ENCODE measurements around the gene POLR2L.

Gene POLR2L

GRCh38 chr11:844693-845644, 2.6 kb upstream of the POLR2L start:
- intact Hi-C loops (cut with DNase I) = loop anchor here (10.0 kb wide), 1 partner anchor 80 kb away; the partner anchor contains the start of gene AP2A2
- DNase-seq = peak in 8 of 42 donors; percentile 47 to 69 (median 57)

GRCh38 chr11:843818-844692, 1.7 kb upstream of the POLR2L start:
- peak in 9 of 42 donors; percentile 34 to 68 (median 56) for DNase-seq
- intact Hi-C loops (cut with DNase I) = loop anchor here (10.0 kb wide), 1 partner anchor 81 kb away; the partner anchor contains the start of gene AP2A2

- no peak for DNase-seq
- intact Hi-C loops (cut with DNase I) = loop anchor here (10.0 kb wide), 1 partner anchor 82 kb away; the partner anchor contains the start of gene AP2A2
Measured at GRCh38 chr11:843086-843734, 881 bp upstream of the POLR2L start.

- intact Hi-C loops (cut with DNase I) = loop anchor here (10.0 kb wide), 1 partner anchor 83 kb away; the partner anchor contains the start of gene AP2A2
- DNase-seq = no peak
Measured at GRCh38 chr11:841981-842369, 354 bp downstream of the POLR2L start.

- intact Hi-C loops (cut with DNase I) = loop anchor here (10.0 kb wide), 1 partner anchor 85 kb away; the partner anchor contains the start of gene AP2A2
- no peak for DNase-seq
Measured at GRCh38 chr11:839875-840617, 2.3 kb downstream of the POLR2L start.

GRCh38 chr11:839280-839623, 3.1 kb downstream of the POLR2L start:
- DNase-seq = no peak
- intact Hi-C loops (cut with DNase I) = no loop called here

- DNase-seq = no peak
- intact Hi-C loops (cut with DNase I) = no loop called here
Measured at GRCh38 chr11:838441-839279, 3.7 kb downstream of the POLR2L start.

GRCh38 chr11:837990-838307, 4.4 kb downstream of the POLR2L start:
- DNase-seq = no peak
- intact Hi-C loops (cut with DNase I) = no loop called here

GRCh38 chr11:837189-837989, 4.9 kb downstream of the POLR2L start:
- intact Hi-C loops (cut with DNase I) = no loop called here
- DNase-seq = no peak

GRCh38 chr11:836700-837099, 5.6 kb downstream of the POLR2L start:
- intact Hi-C loops (cut with DNase I) = no loop called here
- DNase-seq = no peak

- intact Hi-C loops (cut with DNase I) = no loop called here
- no peak for DNase-seq
Measured at GRCh38 chr11:836274-836673, 6.1 kb downstream of the POLR2L start.

GRCh38 chr11:834371-835316, 7.7 kb downstream of the POLR2L start:
- DNase-seq = peak in 8 of 42 donors; percentile 41 to 79 (median 58)
- intact Hi-C loops (cut with DNase I) = no loop called here

- no peak for DNase-seq
- intact Hi-C loops (cut with DNase I) = no loop called here
Measured at GRCh38 chr11:833849-834311, 8.4 kb downstream of the POLR2L start.

GRCh38 chr11:833114-833791, 9.1 kb downstream of the POLR2L start:
- intact Hi-C loops (cut with DNase I) = no loop called here
- DNase-seq = peak in 1 of 42 donors; percentile 37

GRCh38 chr11:832529-833113, 9.7 kb downstream of the POLR2L start, which contains the start of gene CD151:
TSS of gene CD151 (plus strand) at chr11:832952. CDS start at chr11:836070, 3,118 bp downstream.
- DNase-seq = peak in 16 of 42 donors; percentile 27 to 66 (median 50)
- intact Hi-C loops (cut with DNase I) = no loop called here

Measured in head of caudate nucleus (tissue), 42 donors.